ENCODE data around the gene SPPL3.

DNA sequence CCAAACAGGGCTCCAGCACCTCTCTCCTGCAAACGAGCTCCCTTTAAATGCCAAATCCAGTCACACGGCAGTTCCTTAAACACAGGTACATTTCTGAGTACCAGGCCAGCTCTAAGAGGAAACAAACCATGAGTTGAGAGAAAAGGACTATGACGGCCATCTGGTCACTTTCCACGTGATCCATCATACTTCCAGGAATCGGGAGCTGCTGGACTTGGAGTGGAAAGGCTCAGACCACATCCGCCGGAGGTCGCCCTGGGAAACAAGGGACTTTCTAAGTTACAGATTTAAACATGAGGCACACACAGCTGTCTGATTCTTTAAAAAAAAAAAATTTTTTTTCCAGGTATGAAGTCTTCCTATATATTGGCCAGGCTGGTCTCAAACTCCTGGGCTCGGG lies 139.3 kb downstream of the SPPL3 start:
- TF ChIP-seq MYNN (tag by site-specific recombination; IDR thresholded peaks at IDR 0.05; ENCODE audit: borderline replicate concordance), result no peak
- TF ChIP-seq, protein P1, sequence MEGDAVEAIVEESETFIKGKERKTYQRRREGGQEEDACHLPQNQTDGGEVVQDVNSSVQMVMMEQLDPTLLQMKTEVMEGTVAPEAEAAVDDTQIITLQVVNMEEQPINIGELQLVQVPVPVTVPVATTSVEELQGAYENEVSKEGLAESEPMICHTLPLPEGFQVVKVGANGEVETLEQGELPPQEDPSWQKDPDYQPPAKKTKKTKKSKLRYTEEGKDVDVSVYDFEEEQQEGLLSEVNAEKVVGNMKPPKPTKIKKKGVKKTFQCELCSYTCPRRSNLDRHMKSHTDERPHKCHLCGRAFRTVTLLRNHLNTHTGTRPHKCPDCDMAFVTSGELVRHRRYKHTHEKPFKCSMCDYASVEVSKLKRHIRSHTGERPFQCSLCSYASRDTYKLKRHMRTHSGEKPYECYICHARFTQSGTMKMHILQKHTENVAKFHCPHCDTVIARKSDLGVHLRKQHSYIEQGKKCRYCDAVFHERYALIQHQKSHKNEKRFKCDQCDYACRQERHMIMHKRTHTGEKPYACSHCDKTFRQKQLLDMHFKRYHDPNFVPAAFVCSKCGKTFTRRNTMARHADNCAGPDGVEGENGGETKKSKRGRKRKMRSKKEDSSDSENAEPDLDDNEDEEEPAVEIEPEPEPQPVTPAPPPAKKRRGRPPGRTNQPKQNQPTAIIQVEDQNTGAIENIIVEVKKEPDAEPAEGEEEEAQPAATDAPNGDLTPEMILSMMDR (tag by site-specific recombination; IDR thresholded peaks at IDR 0.05), result no peak
- no peak for TF ChIP-seq ZNF585B (tag by site-specific recombination; IDR thresholded peaks at IDR 0.05)
- TF ChIP-seq ZNF274 (IDR thresholded peaks at IDR 0.05; ENCODE audit: low read length), result no peak
- TF ChIP-seq ZNF274 (tag by site-specific recombination; IDR thresholded peaks at IDR 0.05; ENCODE audit: borderline replicate concordance), result no peak
- TF ChIP-seq YY1 (tag by site-specific recombination; IDR thresholded peaks at IDR 0.05), result no peak
- TF ChIP-seq, protein P2, sequence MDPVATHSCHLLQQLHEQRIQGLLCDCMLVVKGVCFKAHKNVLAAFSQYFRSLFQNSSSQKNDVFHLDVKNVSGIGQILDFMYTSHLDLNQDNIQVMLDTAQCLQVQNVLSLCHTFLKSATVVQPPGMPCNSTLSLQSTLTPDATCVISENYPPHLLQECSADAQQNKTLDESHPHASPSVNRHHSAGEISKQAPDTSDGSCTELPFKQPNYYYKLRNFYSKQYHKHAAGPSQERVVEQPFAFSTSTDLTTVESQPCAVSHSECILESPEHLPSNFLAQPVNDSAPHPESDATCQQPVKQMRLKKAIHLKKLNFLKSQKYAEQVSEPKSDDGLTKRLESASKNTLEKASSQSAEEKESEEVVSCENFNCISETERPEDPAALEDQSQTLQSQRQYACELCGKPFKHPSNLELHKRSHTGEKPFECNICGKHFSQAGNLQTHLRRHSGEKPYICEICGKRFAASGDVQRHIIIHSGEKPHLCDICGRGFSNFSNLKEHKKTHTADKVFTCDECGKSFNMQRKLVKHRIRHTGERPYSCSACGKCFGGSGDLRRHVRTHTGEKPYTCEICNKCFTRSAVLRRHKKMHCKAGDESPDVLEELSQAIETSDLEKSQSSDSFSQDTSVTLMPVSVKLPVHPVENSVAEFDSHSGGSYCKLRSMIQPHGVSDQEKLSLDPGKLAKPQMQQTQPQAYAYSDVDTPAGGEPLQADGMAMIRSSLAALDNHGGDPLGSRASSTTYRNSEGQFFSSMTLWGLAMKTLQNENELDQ (tag by site-specific recombination; IDR thresholded peaks at IDR 0.05; ENCODE audit: low read depth), result no peak

Measured in HEK293 (cell line).